ENCODE measurements around the gene PIGS. TPM values are rescaled to one million over a fixed set of nuclear protein-coding genes. Genes with fewer than 3 reads are reported as not detected.
A peak's percentile ranks its signal among the peaks of the same experiment; 100 is the strongest.

PIGS gene
- total and polyA plus RNA-seq, 9 of the 15 experiments (the other 6 are each of a cell fraction or from before 2014, with no cell fraction given), result 47.5 to 138 (median 57.6) TPM

DNA sequence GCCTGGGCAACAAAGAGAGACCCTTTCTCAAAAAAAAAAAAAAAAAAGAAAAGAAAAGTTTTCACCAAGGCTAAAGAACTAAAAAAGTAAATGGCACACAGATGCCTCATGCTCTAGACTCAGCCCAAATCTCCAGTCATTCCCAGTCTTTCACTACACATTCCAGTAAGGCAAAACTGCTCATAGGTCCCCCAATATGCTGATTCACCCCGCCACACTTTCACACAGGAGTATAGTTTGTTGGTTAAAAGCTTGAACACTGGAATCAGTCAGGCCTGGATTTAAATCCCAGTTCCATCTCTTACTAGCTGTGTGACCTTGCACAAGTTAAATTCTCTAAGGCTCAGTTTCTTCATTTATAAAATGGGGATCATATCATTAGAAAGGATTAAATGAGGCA is 1.9 kb downstream of the PIGS start (continued):
- TF ChIP-seq GTF3C2 (IDR thresholded peaks at IDR 0.05; ENCODE audit: borderline replicate concordance, extremely low read depth, insufficient read length) (no peak), ELK1 (CRISPR knock-in tag; IDR thresholded peaks at IDR 0.05) (no peak), GABPB1 (CRISPR knock-in tag; IDR thresholded peaks at IDR 0.05) (no peak), POLR2G (IDR thresholded peaks at IDR 0.05; ENCODE audit: low read depth, low read length) (no peak), ZNF695 (CRISPR knock-in tag; IDR thresholded peaks at IDR 0.05) (no peak), MLLT1 (IDR thresholded peaks at IDR 0.05) (no peak; a peak in 1 of 4 replicates), DPF2 (IDR thresholded peaks at IDR 0.05) (0 out of 2 replicates have a peak, but pooled peaks have one; percentile 26), MAFG (tag; conservative IDR thresholded peaks at IDR 0.05) (peak; percentile 69; the same call in 1 of the 2 replicates), MAFF (IDR thresholded peaks at IDR 0.05; ENCODE audit: low read length) (peak; percentile 48), ZNF124 (CRISPR knock-in tag; IDR thresholded peaks at IDR 0.05) (no peak), STAG1 (CRISPR knock-in tag; IDR thresholded peaks at IDR 0.05; ENCODE audit: borderline replicate concordance) (no peak), ZBTB40 (IDR thresholded peaks at IDR 0.05) (no peak), ZBTB40 (CRISPR knock-in tag; IDR thresholded peaks at IDR 0.05) (no peak), RBM22 (IDR thresholded peaks at IDR 0.05; ENCODE audit: low read depth, low read length, poor library complexity, severe bottlenecking) (no peak)
